Measurements from ENCODE around the gene FAM98B.

GRCh38 chr15:38486936-38487335, 33.0 kb downstream of the FAM98B start:
- no peak for TF ChIP-seq CTCF (conservative IDR thresholded peaks at IDR 0.05 in 1 of 2, IDR thresholded peaks at IDR 0.05 in 1 of 2; ENCODE audit: extremely low read depth in 1 of 2, insufficient read depth in 1 of 2, low read depth in 1 of 2, low read length in 2 of 2)
- no peak for TF ChIP-seq EZH2 (IDR thresholded peaks at IDR 0.05; ENCODE audit: borderline replicate concordance, low read length)

Data from mammary epithelial cell (primary cell).